T-helper 1 cell (primary cell): Measurements from ENCODE around the gene SLC39A3.
A peak's percentile ranks its signal among the peaks of the same experiment; 100 is the strongest.
"Not testable (repeated sequence)": the region's sequence is repeated elsewhere in the genome, so short reads cannot be mapped to it uniquely, and the experiment has no call there.

ENCODE experiments used
- DNase-seq, 5 donors: peaks; one replicate each; pipeline ENCODE4 v3.0.0-alpha.2; 2012 to 2020

SLC39A3 gene

GRCh38 chr19:2721570-2722540 lies 18.0 kb downstream of the SLC39A3 start:
- no peak for DNase-seq

DNA sequence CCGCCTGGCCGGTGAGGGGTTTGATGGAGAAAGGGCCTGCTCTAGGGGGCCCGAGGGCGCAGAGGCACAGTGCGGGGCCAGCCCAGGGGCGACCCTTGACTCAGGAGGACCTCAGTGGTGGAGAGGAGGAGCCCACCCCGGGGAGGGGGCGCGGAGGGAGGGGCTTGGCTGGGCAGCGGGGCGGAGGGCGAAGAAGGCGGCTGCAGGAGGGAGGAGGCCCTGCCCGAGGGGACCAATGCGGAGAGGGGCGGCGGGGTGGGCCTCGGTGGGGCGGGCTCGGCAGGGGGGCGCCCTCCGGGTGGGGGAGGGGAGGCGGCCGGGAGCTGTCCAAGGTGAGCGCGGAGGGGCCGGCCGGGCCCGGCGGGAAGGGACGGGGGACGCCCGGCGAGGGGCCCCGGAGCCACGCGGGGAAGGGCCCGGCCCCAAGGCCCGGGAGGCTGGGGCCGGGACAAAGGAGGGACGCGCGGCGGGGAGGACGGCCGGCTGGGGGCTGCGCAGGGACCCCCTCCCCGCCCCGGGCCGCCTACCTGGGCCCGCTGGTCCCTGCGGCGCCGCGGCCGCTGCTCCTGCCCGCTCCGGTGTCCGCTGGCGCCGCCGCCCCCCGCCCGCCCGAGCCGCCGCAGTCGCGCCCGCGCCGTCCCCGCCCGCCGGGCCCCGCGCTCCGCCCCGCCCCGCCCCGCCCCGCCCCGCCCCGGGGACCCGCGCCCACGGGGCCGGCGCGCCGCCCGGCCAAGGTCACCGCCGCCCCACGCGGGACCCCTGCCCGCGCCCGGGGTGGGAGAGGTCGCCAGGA lies 18.8 kb downstream of the SLC39A3 start, which contains the start of gene DIRAS1:
TSS of gene DIRAS1 (minus strand) at position 596 of the 793 bp plus-strand sequence. CDS start 3,566 bp downstream, outside the sequence.
- no peak for DNase-seq

- no peak for DNase-seq
Observed at GRCh38 chr19:2719920-2720776, 19.7 kb downstream of the SLC39A3 start.

- DNase-seq: no peak
Observed at GRCh38 chr19:2719232-2719735, 20.5 kb downstream of the SLC39A3 start.

- no peak for DNase-seq
Observed at GRCh38 chr19:2717638-2718541, 21.9 kb downstream of the SLC39A3 start.

- no peak for DNase-seq
Observed at GRCh38 chr19:2716722-2717637, 22.8 kb downstream of the SLC39A3 start.

GRCh38 chr19:2716275-2716650 lies 23.6 kb downstream of the SLC39A3 start:
- DNase-seq: no peak

DNA sequence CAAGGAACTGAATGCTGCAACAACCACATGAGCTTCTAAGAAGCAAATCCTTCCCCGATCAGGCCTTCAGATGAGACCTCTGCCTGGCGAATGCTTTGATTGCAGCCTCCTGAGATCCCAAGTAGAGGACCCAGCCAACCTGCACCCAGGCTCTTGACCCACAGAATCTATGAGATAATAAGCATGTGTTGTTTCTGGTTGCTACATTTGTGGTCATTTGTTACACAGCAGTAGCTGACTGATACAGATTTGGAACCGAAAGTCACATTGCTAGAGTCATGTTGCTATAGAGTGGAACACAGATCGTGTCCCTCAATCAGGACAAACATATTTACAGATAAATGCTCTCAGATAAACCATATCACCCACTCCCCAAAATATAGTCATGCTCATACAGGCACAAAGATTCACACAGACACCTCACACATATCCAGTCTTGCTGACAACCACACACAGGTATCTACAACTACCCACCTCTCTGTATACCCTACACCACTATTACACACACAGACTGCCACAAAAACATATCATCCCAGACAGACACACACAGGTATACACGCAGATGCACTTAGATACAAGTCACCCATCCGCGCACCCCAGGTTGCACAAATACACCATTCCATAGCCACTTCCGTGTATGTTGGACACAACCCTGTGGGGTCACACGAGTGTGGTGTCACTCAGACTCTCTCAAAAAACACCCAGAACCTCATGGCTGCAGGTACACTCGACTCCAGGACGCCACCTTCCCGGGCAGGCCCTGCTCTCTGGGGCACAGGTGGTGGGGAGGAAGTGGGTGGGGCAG lies 24.1 kb downstream of the SLC39A3 start:
- DNase-seq: no peak

DNA sequence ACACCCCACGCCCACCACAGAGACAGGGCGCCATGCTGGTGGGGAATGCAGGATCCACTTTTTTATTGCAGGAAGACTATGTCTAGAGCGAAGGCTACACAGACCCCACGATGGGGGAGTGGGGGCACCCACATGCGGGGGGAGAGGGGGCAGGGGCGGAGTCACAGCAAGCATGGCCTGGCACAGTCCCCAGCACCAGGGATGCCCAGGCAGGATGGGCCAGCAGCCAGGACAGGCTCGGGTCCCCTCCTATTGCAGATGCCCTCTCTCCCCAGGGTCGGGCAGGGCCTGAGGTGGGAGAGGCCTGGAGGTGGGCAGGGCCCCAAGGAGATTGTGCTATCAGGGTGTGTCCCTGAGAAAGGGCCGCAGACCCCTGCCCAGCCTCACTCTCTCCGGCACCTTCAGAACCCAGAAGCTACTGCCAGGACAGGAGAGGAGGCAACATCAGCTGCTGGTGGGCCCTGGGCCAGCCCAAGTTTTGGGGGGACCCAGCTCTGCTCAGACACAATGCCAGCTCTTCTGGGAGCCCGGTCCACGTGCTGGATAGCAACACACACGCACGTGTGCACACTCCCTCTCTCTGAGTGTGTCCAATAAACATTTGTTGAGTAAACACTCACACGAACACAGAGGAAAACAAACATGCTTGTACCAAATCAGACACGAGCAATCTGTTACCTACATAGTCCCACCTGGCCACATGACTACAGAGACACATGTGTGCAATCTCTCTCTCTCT lies 25.1 kb downstream of the SLC39A3 start:
- DNase-seq: no peak

DNA sequence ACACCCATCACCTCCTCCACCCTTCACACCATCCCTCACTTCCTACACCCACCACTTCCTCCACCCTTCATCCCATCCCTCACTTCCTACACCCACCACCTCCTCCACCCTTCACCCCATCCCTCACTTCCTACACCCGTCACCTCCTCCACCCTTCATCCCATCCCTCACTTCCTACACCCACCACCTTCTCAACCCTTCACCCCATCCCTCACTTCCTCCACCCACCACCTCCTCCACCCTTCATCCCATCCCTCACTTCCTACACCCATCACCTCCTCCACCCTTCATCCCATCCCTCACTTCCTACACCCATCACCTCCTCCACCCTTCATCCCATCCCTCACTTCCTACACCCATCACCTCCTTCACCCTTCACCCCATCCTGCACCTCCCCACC lies 25.7 kb downstream of the SLC39A3 start:
- not testable (repeated sequence) for DNase-seq

GRCh38 chr19:2713170-2713569 lies 26.6 kb downstream of the SLC39A3 start:
- DNase-seq: not testable (repeated sequence)

DNA sequence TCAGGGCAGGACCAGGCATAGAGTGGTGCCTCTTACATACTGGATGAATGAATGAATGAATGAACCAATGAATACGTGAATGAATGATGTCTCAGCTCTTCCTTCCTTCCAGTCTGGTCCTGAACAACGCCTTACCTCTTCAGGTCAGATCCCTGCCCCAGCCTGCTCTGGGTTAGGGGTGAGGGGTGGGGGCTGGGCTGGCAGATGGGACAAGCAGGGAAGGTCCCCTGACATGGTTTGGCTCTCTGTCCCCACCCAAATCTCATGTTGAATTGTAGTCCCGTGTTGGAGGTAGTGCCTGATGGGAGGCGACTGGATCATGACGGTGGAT lies 28.0 kb downstream of the SLC39A3 start:
- no peak for DNase-seq

GRCh38 chr19:2711172-2711874 lies 28.5 kb downstream of the SLC39A3 start:
- DNase-seq: no peak

- DNase-seq: no peak
Observed at GRCh38 chr19:2706251-2706650, 33.6 kb downstream of the SLC39A3 start.

- no peak for DNase-seq
Observed at GRCh38 chr19:2703691-2704216, 36.1 kb downstream of the SLC39A3 start.

GRCh38 chr19:2703077-2703437 lies 36.8 kb downstream of the SLC39A3 start:
- DNase-seq: no peak

GRCh38 chr19:2702170-2703076 lies 37.4 kb downstream of the SLC39A3 start, which contains the start of gene GNG7:
TSS of gene GNG7 (minus strand) at chr19:2702694. CDS start at chr19:2520688, 182,006 bp downstream.
- peak; percentile 86 to 97 (median 93) for DNase-seq
